ENCODE data around the gene CD247. TPM values are rescaled to one million over a fixed set of nuclear protein-coding genes. Genes with fewer than 3 reads are reported as not detected.

CD247 gene
- total and polyA plus RNA-seq, 9 of the 15 experiments (the other 6 are each of a cell fraction or from before 2014, with no cell fraction given), result 0.08 to 0.42 (median 0.28) TPM; not detected in 5

DNA sequence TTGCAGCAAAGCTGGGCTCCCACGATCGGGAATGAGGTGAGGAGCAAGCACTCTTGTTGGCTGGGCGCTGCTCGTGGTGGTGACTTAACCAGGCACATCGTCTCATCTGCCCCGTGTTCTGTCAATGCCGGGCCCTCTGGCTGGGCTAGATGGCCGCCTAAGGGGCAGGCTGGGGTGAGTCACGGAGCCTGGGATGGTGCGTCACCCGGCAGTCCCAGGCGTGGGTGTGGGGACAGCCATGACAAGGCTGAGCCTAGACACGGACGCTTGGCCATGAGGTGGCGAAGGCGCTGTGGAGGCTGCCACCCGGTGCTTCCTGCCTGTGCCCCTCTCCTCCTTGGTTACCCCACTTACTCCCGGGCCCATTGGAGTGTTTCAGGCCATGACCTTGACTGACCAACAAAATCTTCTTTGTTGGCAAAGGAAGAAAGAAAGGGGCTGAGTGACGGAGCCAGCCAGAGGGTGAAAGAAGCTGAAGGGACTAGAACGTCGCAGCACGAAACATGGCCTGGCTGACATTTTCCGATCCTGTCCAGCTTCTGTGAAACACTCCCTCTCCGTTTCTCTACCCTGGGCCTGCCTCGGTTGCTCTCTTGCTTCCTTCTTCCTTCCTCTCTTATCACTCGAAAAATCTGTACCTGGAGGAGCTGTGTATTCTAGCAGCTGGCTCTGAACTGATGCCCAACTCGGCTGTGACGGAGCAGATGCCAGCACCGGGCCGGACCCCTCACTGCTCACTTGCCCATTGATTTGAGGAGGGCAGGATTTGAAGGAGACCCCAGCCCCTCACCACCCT is 596 bp downstream of the CD247 start (continued):
- peak; percentile 79 for TF ChIP-seq MGA (IDR thresholded peaks at IDR 0.05)
- TF ChIP-seq, protein P1, sequence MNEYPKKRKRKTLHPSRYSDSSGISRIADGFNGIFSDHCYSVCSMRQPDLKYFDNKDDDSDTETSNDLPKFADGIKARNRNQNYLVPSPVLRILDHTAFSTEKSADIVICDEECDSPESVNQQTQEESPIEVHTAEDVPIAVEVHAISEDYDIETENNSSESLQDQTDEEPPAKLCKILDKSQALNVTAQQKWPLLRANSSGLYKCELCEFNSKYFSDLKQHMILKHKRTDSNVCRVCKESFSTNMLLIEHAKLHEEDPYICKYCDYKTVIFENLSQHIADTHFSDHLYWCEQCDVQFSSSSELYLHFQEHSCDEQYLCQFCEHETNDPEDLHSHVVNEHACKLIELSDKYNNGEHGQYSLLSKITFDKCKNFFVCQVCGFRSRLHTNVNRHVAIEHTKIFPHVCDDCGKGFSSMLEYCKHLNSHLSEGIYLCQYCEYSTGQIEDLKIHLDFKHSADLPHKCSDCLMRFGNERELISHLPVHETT (CRISPR knock-in tag; conservative IDR thresholded peaks at IDR 0.05 in 1 of 2, IDR thresholded peaks at IDR 0.05 in 1 of 2), result peak in 1 of 2 experiments; percentile 78; a peak in 2 of 4 replicates
- TF ChIP-seq, protein P2, sequence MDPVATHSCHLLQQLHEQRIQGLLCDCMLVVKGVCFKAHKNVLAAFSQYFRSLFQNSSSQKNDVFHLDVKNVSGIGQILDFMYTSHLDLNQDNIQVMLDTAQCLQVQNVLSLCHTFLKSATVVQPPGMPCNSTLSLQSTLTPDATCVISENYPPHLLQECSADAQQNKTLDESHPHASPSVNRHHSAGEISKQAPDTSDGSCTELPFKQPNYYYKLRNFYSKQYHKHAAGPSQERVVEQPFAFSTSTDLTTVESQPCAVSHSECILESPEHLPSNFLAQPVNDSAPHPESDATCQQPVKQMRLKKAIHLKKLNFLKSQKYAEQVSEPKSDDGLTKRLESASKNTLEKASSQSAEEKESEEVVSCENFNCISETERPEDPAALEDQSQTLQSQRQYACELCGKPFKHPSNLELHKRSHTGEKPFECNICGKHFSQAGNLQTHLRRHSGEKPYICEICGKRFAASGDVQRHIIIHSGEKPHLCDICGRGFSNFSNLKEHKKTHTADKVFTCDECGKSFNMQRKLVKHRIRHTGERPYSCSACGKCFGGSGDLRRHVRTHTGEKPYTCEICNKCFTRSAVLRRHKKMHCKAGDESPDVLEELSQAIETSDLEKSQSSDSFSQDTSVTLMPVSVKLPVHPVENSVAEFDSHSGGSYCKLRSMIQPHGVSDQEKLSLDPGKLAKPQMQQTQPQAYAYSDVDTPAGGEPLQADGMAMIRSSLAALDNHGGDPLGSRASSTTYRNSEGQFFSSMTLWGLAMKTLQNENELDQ (CRISPR knock-in tag; IDR thresholded peaks at IDR 0.05; ENCODE audit: borderline replicate concordance), result no peak
- no peak for TF ChIP-seq ZNF133 (CRISPR knock-in tag; IDR thresholded peaks at IDR 0.05)
- TF ChIP-seq NR2C1 (IDR thresholded peaks at IDR 0.05), result no peak
- TF ChIP-seq NR2C1 (tag; IDR thresholded peaks at IDR 0.05), result no peak
- TF ChIP-seq NFE2 (IDR thresholded peaks at IDR 0.05; ENCODE audit: low read depth), result peak; percentile 56; the same call in 1 of the 2 replicates
- peak; percentile 77 for TF ChIP-seq SMARCE1 (IDR thresholded peaks at IDR 0.05)
- TF ChIP-seq XRCC4 (IDR thresholded peaks at IDR 0.05; ENCODE audit: extremely low read depth, insufficient read depth, insufficient read length), result no peak
- peak; percentile 16 for TF ChIP-seq WHSC1 (IDR thresholded peaks at IDR 0.05; ENCODE audit: low read length)
